ENCODE data around the gene HOXA13.

The HOXA13 gene

DNA sequence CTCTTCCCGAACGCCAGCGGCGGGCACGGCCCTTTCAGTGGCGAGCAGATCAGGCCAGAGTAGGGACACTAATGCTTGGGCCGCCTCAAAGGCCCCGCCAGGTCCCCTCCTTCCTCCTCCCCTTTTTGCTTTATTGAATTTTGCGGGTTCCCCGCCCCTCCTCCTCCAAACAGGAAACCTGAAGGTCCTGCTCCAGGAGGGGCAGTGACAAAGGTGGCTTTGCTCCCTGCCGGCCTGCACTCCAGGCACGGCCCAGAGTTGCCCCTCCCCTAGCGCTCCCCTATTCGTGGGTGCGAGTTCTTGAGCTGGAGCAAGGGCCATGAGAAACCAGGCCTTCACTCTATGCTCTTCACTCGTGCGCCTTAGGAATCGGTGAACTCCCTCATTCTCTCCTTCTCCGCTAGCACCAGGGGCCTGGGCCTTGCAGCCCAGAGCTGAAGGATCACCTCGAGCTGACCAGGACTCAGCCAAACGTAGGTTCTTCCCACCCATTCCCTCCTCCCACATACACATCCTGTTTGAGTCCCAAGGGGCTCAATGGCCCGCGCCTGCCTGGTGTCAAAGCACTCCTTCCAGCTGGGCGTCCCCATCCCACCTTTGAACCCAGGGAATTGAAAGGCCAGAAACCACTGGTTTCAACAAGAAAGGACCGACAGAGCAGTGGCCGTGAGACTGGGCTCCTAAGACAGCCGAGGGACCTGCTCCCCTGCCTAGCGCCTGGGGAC, 51.7 kb downstream of the HOXA13 start:
- DNase-seq (ENCODE audit: low read depth) = no peak

DNA sequence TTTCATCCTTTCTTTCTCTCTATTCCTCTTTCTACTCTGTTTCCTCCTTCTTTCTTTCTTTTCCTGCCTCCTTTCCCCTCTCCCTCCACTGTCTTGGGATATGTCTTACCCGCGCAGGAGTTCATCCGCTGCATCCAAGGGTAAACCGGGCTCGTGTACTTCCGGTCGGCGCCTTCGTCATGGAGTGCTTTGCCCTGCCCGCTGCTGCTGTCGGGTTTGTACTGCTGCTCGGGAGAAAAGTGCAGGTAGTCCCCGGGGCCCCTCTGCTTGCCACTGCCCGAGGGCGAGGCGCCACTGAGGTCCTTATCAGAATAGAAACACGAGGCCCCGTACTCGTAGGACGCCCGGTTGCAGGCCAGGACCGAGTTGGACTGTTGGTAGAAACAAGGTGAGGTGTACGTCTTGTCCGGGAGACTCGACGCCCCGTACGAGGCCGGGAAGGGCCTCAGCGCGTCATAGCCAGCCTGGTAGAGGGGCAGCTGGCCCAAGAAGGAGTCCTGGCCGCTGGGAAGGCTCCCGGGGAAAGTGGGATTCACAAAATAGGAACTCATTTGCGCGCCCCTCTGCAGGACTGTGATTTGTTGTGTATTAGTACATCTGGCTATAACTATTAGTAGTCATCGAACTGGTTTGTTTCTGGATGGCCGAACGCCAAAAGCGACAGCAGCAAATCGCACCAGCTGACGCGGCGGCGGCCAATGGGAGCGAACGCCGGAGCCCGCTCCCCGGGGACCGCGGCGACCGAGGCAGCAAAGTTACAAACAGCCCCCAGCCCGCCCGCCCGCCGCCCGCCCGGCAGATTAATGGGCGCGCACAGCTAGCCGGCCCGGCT, 52.5 kb downstream of the HOXA13 start, which contains the start of gene HOXA6:
Gene HOXA6, minus strand, starts transcription at position 576 of the 832 bp plus-strand sequence. Its CDS starts 25 bp downstream, at position 551.
- no peak for DNase-seq (ENCODE audit: low read depth)

GRCh38 chr7:27146491-27147198, 53.2 kb downstream of the HOXA13 start:
- DNase-seq (ENCODE audit: low read depth) = no peak

- DNase-seq (ENCODE audit: low read depth) = no peak
Observed at GRCh38 chr7:27145914-27146412, 53.9 kb downstream of the HOXA13 start.

- DNase-seq (ENCODE audit: low read depth) = no peak
Observed at GRCh38 chr7:27145165-27145913, 54.6 kb downstream of the HOXA13 start.

- no peak for DNase-seq (ENCODE audit: low read depth)
Observed at GRCh38 chr7:27144781-27145164, 55.1 kb downstream of the HOXA13 start.
